ENCODE data around the gene MAP1A. TPM values are rescaled to one million over a fixed set of nuclear protein-coding genes. Genes with fewer than 3 reads are reported as not detected.

MAP1A gene
- total RNA-seq, 1 donor from 2014 or later: 13.9 TPM

- Mint-ChIP-seq H3K27me3 (ENCODE audit: low read depth) (peaks cover 18% of the 10 kb centered on the region), H3K4me3 (no peak overlapping the region), H3K9me3 (no peaks in the 10 kb centered on the region), H3K27ac (no peak overlapping the region), H3K4me1 (peaks cover 43% of the 10 kb centered on the region), H3K36me3 (no peaks in the 10 kb centered on the region)
- DNase-seq (ENCODE audit: low spot score in 2 of 2, unreplicated experiment in 2 of 2): no peak
- no peak for TF ChIP-seq CTCF (IDR thresholded peaks at IDR 0.05; ENCODE audit: unreplicated experiment)
These were observed 9.0 kb upstream of the MAP1A start for GRCh38 chr15:43508421-43508820.

DNA sequence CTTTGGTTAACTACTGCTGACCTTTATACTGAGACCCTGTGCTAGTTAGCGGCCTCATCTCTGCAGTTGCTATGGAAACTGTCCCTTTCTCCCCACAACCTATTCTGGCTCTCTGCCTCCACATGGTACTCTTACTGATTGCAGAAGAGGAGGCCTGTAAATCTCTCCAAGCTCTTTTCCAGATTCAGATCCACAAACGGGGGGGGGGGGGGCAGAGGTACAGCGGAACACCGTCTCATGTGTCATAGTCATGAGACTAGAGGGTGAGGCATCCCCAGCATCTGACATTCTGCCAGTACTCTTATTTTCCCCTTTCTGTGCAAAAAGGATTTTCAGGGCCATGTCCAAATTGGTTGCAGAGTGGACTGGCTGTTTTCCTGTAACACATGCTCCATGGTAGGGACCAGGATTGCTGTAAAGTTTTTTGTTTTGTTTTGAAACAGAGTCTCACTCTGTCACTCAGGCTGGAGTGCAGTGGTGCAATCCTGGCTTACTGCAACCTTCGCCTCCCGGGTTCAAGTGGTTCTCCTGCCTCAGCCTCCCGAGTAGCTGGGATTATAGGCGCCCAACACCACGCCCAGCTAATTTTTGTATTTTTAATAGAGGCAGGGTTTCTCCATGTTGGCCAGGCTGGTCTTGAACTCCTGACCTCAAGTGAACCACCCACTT lies 8.3 kb upstream of the MAP1A start:
- no peak for TF ChIP-seq CTCF (IDR thresholded peaks at IDR 0.05; ENCODE audit: unreplicated experiment)
- no peak for DNase-seq (ENCODE audit: low spot score in 2 of 2, unreplicated experiment in 2 of 2)
- peak overlapping the region; percentile 90 for H3K27ac Mint-ChIP-seq

DNA sequence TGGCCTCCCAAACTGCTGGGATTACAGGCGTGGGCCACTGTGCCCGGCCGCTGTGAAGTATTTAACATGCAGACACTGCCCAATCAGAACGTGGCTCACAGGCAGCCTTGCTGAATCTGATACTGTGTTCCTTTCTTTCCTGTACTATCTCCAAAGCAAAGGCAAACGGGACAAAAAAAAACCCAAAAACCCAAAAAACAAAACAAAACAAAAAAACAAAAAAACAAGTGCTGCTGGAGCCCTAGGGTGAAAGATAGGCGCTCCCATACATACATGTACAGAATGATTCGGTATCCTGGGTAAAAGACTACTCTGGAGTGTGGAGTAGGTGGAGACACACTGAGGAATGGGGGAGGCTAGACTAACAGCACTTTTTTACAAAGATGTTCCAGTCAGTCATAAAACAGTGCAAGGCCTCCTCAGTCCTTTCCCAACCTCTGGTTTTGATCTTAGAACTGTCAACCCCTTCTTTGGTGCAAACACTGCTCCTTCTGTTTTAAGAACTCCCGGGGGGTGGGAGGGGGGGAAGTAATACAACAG lies 7.7 kb upstream of the MAP1A start:
- Mint-ChIP-seq H3K4me3 (peak overlapping the region; percentile 76), H3K27me3 (ENCODE audit: low read depth) (peaks cover 18% of the 10 kb centered on the region), H3K27ac (peak overlapping the region; percentile 90), H3K4me1 (peaks cover 44% of the 10 kb centered on the region), H3K36me3 (no peaks in the 10 kb centered on the region), H3K9me3 (no peaks in the 10 kb centered on the region)
- DNase-seq (ENCODE audit: low spot score in 2 of 2, unreplicated experiment in 2 of 2): no peak
- no peak for TF ChIP-seq CTCF (IDR thresholded peaks at IDR 0.05; ENCODE audit: unreplicated experiment)

More for the DNA sequence above, 8.3 kb upstream of the MAP1A start:
- Mint-ChIP-seq H3K4me3 (peak overlapping the region; percentile 15), H3K36me3 (no peaks in the 10 kb centered on the region), H3K4me1 (peaks cover 43% of the 10 kb centered on the region), H3K9me3 (no peaks in the 10 kb centered on the region), H3K27me3 (ENCODE audit: low read depth) (peaks cover 18% of the 10 kb centered on the region)

DNA sequence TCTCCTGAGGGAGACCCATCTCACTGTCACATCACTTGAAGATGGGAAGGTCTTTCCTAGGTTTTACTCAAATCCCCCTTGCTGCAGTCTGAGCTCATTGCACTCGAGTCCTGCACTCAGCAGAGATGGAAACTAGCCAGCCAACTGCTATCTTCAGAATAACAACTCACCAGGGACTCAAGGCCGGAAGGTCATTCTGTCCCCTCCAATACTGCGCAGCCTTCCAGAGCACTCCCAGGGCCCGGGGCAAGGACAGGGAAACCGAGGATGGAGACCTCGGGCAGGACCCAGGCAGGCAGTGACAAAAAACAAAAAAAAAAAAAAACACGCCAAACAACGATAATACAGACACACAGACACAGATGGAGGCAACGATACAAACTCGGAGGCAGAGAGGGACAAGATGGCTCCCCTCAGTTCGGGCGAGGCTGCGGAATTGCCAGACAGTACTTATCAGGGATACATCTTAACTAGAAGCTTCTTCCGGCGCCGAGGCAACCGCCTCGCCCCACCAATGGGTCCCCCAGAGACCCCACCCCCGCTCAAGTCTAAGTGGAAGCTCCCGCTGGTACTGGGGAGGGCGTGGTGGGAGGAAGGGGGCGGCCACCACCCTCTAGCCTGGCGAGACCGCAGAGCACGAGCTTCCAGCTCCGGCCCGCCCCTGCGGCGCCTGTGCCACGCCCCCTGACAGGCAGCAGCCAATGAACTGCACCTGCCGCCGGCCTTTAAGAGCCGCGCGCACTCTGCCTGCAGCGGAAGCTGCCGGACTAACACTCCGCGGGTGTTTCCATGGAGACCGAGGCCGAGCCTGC lies 7.0 kb upstream of the MAP1A start:
- no peak for TF ChIP-seq CTCF (IDR thresholded peaks at IDR 0.05; ENCODE audit: unreplicated experiment)
- Mint-ChIP-seq H3K27me3 (ENCODE audit: low read depth) (peaks cover 18% of the 10 kb centered on the region), H3K27ac (peak overlapping the region; percentile 90), H3K36me3 (no peaks in the 10 kb centered on the region), H3K9me3 (no peaks in the 10 kb centered on the region), H3K4me1 (peaks cover 40% of the 10 kb centered on the region), H3K4me3 (peak overlapping the region; percentile 76)
- peak; percentile 97 to 98 for DNase-seq (ENCODE audit: low spot score in 2 of 2, unreplicated experiment in 2 of 2)

DNA sequence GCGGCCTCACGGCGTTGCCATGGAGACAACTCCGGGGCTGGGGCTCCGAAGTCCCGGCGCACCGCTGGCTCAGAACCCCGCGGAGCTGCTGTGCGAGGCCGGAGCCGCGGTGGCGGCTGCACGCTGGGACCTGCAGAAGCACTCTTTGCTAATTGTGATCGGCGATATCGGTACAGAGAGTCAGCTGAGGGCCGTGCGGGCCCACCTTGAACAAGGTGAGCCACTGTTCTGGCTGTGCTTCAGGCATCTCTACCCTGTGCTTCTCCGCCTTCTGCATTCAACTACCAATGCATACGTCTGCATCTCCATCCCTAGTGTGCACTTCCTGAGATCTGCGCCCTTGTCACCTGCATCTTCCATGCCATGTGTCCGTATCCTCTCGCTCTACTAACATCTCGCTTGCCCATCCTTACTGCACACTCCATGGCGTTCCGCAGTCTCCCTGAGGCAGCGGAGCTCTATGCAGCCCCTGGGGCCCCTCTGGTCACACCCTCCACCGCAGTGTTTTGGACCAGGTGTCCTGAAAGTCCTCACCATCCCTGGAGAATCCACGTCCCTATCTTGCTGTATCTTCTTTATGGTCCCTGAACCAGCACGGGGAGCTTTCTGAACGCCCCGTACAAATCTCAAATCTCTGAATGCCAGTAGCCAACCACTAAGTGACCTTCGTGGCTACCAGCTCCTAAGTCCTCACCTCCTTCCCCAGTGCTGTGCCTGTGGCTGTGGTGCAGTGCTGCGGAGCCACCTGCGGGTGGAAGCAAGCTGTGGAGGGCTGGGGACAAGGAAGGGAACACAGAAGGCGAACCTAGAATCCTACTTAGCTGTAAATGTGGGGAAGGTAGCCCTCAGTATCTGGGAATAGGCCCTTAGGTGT lies 6.2 kb upstream of the MAP1A start:
- H3K27ac Mint-ChIP-seq: peak overlapping the region; percentile 51
- H3K4me1 Mint-ChIP-seq: peaks cover 41% of the 10 kb centered on the region
- DNase-seq (ENCODE audit: low spot score in 2 of 2, unreplicated experiment in 2 of 2): no peak
- TF ChIP-seq CTCF (IDR thresholded peaks at IDR 0.05; ENCODE audit: unreplicated experiment): no peak
- H3K27me3 Mint-ChIP-seq (ENCODE audit: low read depth): peaks cover 18% of the 10 kb centered on the region
- no peaks in the 10 kb centered on the region for H3K36me3 Mint-ChIP-seq
- H3K4me3 Mint-ChIP-seq: peak overlapping the region; percentile 76
- H3K9me3 Mint-ChIP-seq: no peaks in the 10 kb centered on the region
